Measurements from ENCODE around the gene USP48.

- TF ChIP-seq CTCF (IDR thresholded peaks at IDR 0.05) = no peak
- no peak for TF ChIP-seq POLR2A (IDR thresholded peaks at IDR 0.05)
Observed at GRCh38 chr1:21644348-21644747, 138.6 kb downstream of the USP48 start.

All from Peyer's patch (tissue), 4 donors.